22Rv1 (cell line): ENCODE results near the gene IGSF9.

Experiments
- H3K27ac ChIP-seq: fragments of 450-650 bp; 2 replicates; pipeline ENCODE4 v1.5.1; 2017
- CTCF ChIP-seq: fragments of 450-650 bp; IDR thresholded peaks from 2 replicates; pipeline ENCODE4 v1.5.1; 2017; ENCODE audit warnings: mild to moderate bottlenecking
- ZFX ChIP-seq: fragments of 450-650 bp; IDR thresholded peaks from 2 replicates; pipeline ENCODE4 v1.6.1; 2017; ENCODE audit warnings: antibody characterized with exemption, borderline replicate concordance

The IGSF9 gene

GRCh38 chr1:159946242-159947187 lies 1.1 kb upstream of the IGSF9 start:
- TF ChIP-seq ZFX (no peak), CTCF (no peak)
- H3K27ac ChIP-seq = peak overlapping the region; percentile 96

- TF ChIP-seq ZFX (no peak), CTCF (no peak)
- H3K27ac ChIP-seq = peak overlapping the region; percentile 96
These were observed 574 bp downstream of the IGSF9 start for GRCh38 chr1:159944623-159945455.

GRCh38 chr1:159943908-159944622 lies 1.3 kb downstream of the IGSF9 start:
- TF ChIP-seq CTCF (no peak), ZFX (no peak)
- H3K27ac ChIP-seq = peak overlapping the region; percentile 96

DNA sequence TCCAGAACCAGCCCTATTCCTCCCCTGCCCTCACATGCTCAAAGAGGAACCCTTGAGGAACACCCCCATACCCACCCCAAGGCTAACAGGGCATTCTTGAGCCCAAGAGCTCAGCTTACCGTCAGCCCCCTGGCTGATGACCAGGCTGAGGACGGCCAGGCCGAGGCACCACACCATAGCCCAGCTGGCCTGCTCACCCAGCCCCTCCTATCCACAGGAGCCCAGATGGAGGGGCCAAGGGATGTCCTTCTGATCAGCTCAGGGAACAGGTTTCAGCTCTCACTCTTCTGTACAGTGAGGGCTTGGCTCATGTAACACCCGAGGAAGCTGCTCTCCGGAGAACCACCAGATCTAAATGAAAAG lies 2.2 kb downstream of the IGSF9 start:
- H3K27ac ChIP-seq = peak overlapping the region; percentile 96; the same call in 1 of the 2 replicates
- TF ChIP-seq CTCF (no peak), ZFX (no peak)

- peak overlapping the region; percentile 96; the same call in 1 of the 2 replicates for H3K27ac ChIP-seq
- TF ChIP-seq CTCF (no peak), ZFX (no peak)
These were observed 2.7 kb downstream of the IGSF9 start for GRCh38 chr1:159942632-159943277.

DNA sequence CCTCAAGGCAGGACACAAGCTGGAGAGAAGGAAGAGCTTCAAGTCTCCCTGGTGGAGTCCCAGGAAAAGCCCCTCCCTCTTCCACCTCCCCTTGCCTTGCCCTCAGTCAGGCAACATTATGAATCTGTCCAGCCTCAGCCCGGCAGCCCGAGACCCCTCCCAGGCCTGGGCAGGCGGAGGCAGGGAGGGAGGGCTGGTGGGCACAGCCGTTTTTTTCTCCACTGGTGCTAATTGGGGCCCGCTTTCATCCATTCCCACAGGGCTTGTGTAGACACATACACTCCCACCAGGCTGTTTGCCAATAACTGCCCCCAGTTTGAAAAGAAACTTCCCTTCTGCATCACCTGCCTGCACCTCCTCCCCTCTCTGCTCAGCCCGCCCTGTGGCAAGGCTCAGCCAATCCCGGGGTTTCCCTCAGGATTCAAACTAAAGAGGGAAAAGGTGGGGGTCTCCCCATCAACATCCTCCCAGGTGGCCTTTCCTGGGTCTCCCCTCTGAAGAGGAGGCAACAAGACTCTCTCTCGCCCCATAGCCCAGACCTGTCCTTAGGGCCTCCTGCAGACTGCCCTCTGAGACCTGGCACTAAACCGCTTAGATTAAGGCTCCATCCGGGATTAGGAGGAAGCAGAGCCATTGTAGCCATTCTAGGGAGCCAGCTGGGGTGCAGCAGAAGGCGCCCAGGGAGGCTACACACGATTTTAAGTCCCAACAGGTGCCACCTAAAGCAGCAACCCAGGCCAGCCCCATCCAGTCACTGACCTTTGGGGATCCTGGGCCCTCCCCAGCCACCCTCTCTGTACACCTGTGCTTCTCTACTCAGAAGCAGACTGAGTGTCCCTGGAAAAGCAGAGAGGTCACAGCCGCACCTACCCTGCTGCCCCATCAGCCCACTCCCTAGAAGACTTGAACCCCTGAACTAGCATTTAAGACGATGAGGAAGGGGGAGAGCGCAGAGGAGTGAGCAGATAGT lies 3.5 kb downstream of the IGSF9 start:
- TF ChIP-seq ZFX = no peak
- TF ChIP-seq CTCF = no peak
- H3K27ac ChIP-seq = no peak overlapping the region
